Measurements from ENCODE around the gene PRMT1. TPM values are rescaled to one million over a fixed set of nuclear protein-coding genes. Genes with fewer than 3 reads are reported as not detected.

Gene PRMT1
- total and polyA plus RNA-seq, 2 of the 13 experiments (the other 11 are each of a cell fraction or from before 2014, with no cell fraction given): 324 to 374 TPM

GRCh38 chr19:49662011-49662410 is 15.1 kb upstream of the PRMT1 start:
- intact Hi-C loops (cut with micrococcal nuclease; ENCODE audit: unreplicated experiment) (no loop called here), in situ Hi-C loops (cut with HindIII; ENCODE audit: extremely low pct_ligation_motif_present, low pct_unique_long_range_greater_than_20kb) (no loop called here)
- FAIRE-seq (no peak), DNase-seq (ENCODE audit: low spot score) (no peak), ATAC-seq (no peak)
- Histone ChIP-seq H3K79me2 (ENCODE audit: insufficient read depth, low read length) (peaks cover 25% of the 10 kb centered on the region), H3K9me3 (ENCODE audit: low read length) (no peaks in the 10 kb centered on the region), H3K27me3 (ENCODE audit: control insufficient read depth in 1 of 2, insufficient read depth in 2 of 2, low read length in 2 of 2) (no peaks in the 10 kb centered on the region; a peak in 1 of 5 replicates), H3K9ac (ENCODE audit: insufficient read depth, low read depth, low read length) (no peak overlapping the region), H3K4me2 (ENCODE audit: low read depth, low read length) (no peak overlapping the region), H3K4me3 (replicated peaks in 1 of 3; ENCODE audit: insufficient read depth in 1 of 3, low read depth in 2 of 3, low read length in 3 of 3) (no peak overlapping the region), H3K36me3 (replicated peaks in 1 of 2; ENCODE audit: control insufficient read depth in 1 of 2, insufficient read depth in 2 of 2, low read length in 2 of 2) (peaks cover 13 to 54% of the 10 kb centered on the region in 2 experiments), H3K4me1 (ENCODE audit: insufficient read depth, low read length) (peaks cover 28% of the 10 kb centered on the region), H4K20me1 (ENCODE audit: insufficient read depth, low read length) (peaks cover 5% of the 10 kb centered on the region; the same call in 1 of the 2 replicates), H3K27ac (ENCODE audit: extremely low read length, insufficient read depth, low read length) (no peak overlapping the region), H2AFZ (ENCODE audit: low read length) (no peak overlapping the region)
- no TSS peak for BruUV-seq (replicated peaks)
- 97% methylated on average over 12 of the region's 16 CpGs for WGBS (ENCODE audit: low lambda C conversion rate)
- ChIA-PET POLR2A (interaction anchor here (1.6 to 3.1 kb wide), 2 partner anchors 15 to 21 kb away, joined by 4 to 15 read pairs; partner anchors contain the start of genes RRAS and SCAF1), CTCF (ENCODE audit: low intra/inter-chr PET ratio, low total read pairs) (no interaction called here)
- no peak for TF ChIP-seq PAF1 (CRISPR knock-in tag; IDR thresholded peaks at IDR 0.05)
- TF ChIP-seq ZNF660 (CRISPR knock-in tag; IDR thresholded peaks at IDR 0.05; ENCODE audit: borderline replicate concordance, low read depth): no peak
- peak; percentile 62 for TF ChIP-seq RBFOX2 (IDR thresholded peaks at IDR 0.05; ENCODE audit: low read depth, low read length)
- TF ChIP-seq SIN3B (IDR thresholded peaks at IDR 0.05; ENCODE audit: low read length): no peak
- TF ChIP-seq RNF2 (conservative IDR thresholded peaks at IDR 0.05; ENCODE audit: low read depth): no peak
- no peak for TF ChIP-seq ZNF550 (CRISPR knock-in tag; IDR thresholded peaks at IDR 0.05; ENCODE audit: borderline replicate concordance)
- TF ChIP-seq, protein P1, sequence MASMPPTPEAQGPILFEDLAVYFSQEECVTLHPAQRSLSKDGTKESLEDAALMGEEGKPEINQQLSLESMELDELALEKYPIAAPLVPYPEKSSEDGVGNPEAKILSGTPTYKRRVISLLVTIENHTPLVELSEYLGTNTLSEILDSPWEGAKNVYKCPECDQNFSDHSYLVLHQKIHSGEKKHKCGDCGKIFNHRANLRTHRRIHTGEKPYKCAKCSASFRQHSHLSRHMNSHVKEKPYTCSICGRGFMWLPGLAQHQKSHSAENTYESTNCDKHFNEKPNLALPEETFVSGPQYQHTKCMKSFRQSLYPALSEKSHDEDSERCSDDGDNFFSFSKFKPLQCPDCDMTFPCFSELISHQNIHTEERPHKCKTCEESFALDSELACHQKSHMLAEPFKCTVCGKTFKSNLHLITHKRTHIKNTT (CRISPR knock-in tag; IDR thresholded peaks at IDR 0.05): no peak
- TF ChIP-seq SOX6 (IDR thresholded peaks at IDR 0.05): no peak
- no peak for TF ChIP-seq SOX6 (CRISPR knock-in tag; IDR thresholded peaks at IDR 0.05)
- peak; percentile 86 for TF ChIP-seq AGO2 (optimal IDR thresholded peaks at IDR 0.05; ENCODE audit: low read depth, low read length)
- no peak for TF ChIP-seq NCOR1 (IDR thresholded peaks at IDR 0.05; ENCODE audit: borderline replicate concordance, low read length)

Measured in HepG2 (cell line).